Esophagus muscularis mucosa (tissue), 4 donors: ENCODE measurements around the gene ARHGAP5. TPM values are rescaled to one million over a fixed set of nuclear protein-coding genes. Genes with fewer than 3 reads are reported as not detected.

Experiments used
- DNase-seq: peaks from one replicate; pipeline ENCODE4 v3.0.0-alpha.2; 2017; ENCODE audit errors: extremely low spot score
- H3K27ac ChIP-seq, 4 donors: fragments of 200-600 bp; sonication (generic); replicated peaks in 1 of 4; 1 replicate in 3 of 4; 2 replicates in 1 of 4; pipeline ENCODE4 v1.5.1; 2016 to 2019; ENCODE audit warnings: mild to moderate bottlenecking in 1 of 4
- H3K27me3 ChIP-seq, 4 donors: fragments of 200-600 bp; sonication (generic); one replicate each; pipeline versions ENCODE4 v1.5.1 to v1.6.0; 2016 to 2019
- H3K36me3 ChIP-seq, 4 donors: fragments of 200-600 bp; sonication (generic); one replicate each; pipeline ENCODE4 v1.5.1; 2016 to 2019
- H3K4me1 ChIP-seq, 4 donors: fragments of 200-600 bp; sonication (generic); one replicate each; pipeline ENCODE4 v1.5.1; 2016 to 2019
- H3K4me3 ChIP-seq, 4 donors: fragments of 200-600 bp; sonication (generic); 1 replicate in 2 of 4; 2 replicates in 2 of 4; pipeline ENCODE4 v1.5.1; 2016 to 2019; ENCODE audit warnings: mild to moderate bottlenecking in 4 of 4, moderate library complexity in 1 of 4
- H3K9me3 ChIP-seq, 4 donors: fragments of 200-600 bp; sonication (generic); 1 replicate in 3 of 4; 2 replicates in 1 of 4; pipeline ENCODE4 v1.5.1; 2016 to 2019
- CTCF ChIP-seq, 3 experiments: fragments of 200-600 bp in 2 of 3; fragments of 450-650 bp in 1 of 3; sonication (generic) in 2 of 3; IDR thresholded peaks; one replicate each; pipeline ENCODE4 v1.5.1; 2017 to 2019; ENCODE audit warnings: antibody characterized with exemption in 3 of 3, mild to moderate bottlenecking in 2 of 3, moderate library complexity in 1 of 3
- EP300 ChIP-seq: sonication (generic); formaldehyde crosslinking; IDR thresholded peaks from one replicate; pipeline ENCODE4 v1.6.1; 2017; ENCODE audit warnings: antibody characterized with exemption
- POLR2A ChIP-seq: fragments of 450-650 bp; IDR thresholded peaks from one replicate; pipeline ENCODE4 v1.6.1; 2017; ENCODE audit warnings: antibody characterized with exemption, moderate library complexity, mild to moderate bottlenecking, low read depth
- POLR2AphosphoS5 ChIP-seq, 2 donors: sonication (generic); formaldehyde crosslinking; IDR thresholded peaks; one replicate each; pipeline ENCODE4 v1.6.1; 2017; ENCODE audit warnings: antibody characterized with exemption in 2 of 2
- WGBS: methylation state at CpG from one replicate; pipeline ENCODE4 v1.1.5; 2018; 5-methylcytosine and 5-hydroxymethylcytosine counted together
- intact Hi-C: fragments of 100-400 bp; cut with DNase I; formaldehyde crosslinking; loops from one replicate; pipeline ENCODE4 v1.15.1; 2023
- total RNA-seq, 4 donors: library from RNA; depleted of rRNA; stranded (reverse); fragments of >200 nt; gene quantifications; one replicate each; pipeline versions ENCODE4 v1.1.0 to v1.2.1, GENCODE V29; 2016

The ARHGAP5 gene
- total RNA-seq, 4 donors from 2014 or later, result 171 to 223 (median 196) TPM

- Histone ChIP-seq H3K4me1 (peaks cover 29 to 81% (median 72%) of the 10 kb centered on the region in 4 donors), H3K36me3 (no peaks in the 10 kb centered on the region), H3K27ac (no peak overlapping the region), H3K4me3 (no peak overlapping the region), H3K9me3 (no peaks in the 10 kb centered on the region), H3K27me3 (no peaks in the 10 kb centered on the region)
- intact Hi-C loops, result no loop called here
- TF ChIP-seq POLR2AphosphoS5 (IDR thresholded peaks at IDR 0.05), result no peak
- no peak for TF ChIP-seq POLR2A
- TF ChIP-seq CTCF (IDR thresholded peaks at IDR 0.05), result no peak
- TF ChIP-seq EP300, result no peak
- no peak for DNase-seq
- WGBS, result 89% methylated on average over 7 of the region's 7 CpGs
Observed at GRCh38 chr14:32081901-32082300, 4.8 kb downstream of the ARHGAP5 start.

- Histone ChIP-seq H3K27me3 (no peaks in the 10 kb centered on the region), H3K27ac (no peak overlapping the region), H3K4me3 (no peak overlapping the region), H3K9me3 (no peaks in the 10 kb centered on the region), H3K4me1 (peaks cover 39 to 92% (median 84%) of the 10 kb centered on the region in 4 donors), H3K36me3 (no peaks in the 10 kb centered on the region)
- intact Hi-C loops, result no loop called here
- DNase-seq, result no peak
- TF ChIP-seq POLR2A, result no peak
- TF ChIP-seq POLR2AphosphoS5 (IDR thresholded peaks at IDR 0.05), result no peak
- no peak for TF ChIP-seq EP300
- no peak for TF ChIP-seq CTCF (IDR thresholded peaks at IDR 0.05)
Observed at GRCh38 chr14:32083315-32083624, 6.2 kb downstream of the ARHGAP5 start.

- Histone ChIP-seq H3K27me3 (no peaks in the 10 kb centered on the region), H3K36me3 (no peaks in the 10 kb centered on the region), H3K9me3 (no peaks in the 10 kb centered on the region), H3K4me1 (peaks cover 39 to 92% (median 84%) of the 10 kb centered on the region in 4 donors), H3K27ac (no peak overlapping the region), H3K4me3 (no peak overlapping the region)
- TF ChIP-seq POLR2AphosphoS5 (IDR thresholded peaks at IDR 0.05) (no peak), POLR2A (no peak), CTCF (IDR thresholded peaks at IDR 0.05) (no peak), EP300 (no peak)
- intact Hi-C loops, result no loop called here
- no peak for DNase-seq
Observed at GRCh38 chr14:32083789-32084188, 6.7 kb downstream of the ARHGAP5 start.

GRCh38 chr14:32085182-32085844, 8.2 kb downstream of the ARHGAP5 start:
- intact Hi-C loops, result no loop called here
- no peaks in the 10 kb centered on the region for H3K9me3 ChIP-seq
- no peak overlapping the region for H3K4me3 ChIP-seq
- DNase-seq, result no peak
- no peak overlapping the region for H3K27ac ChIP-seq
- no peaks in the 10 kb centered on the region for H3K27me3 ChIP-seq
- WGBS, result 93% methylated on average over 3 of the region's 3 CpGs
- peaks cover 32 to 87% (median 69%) of the 10 kb centered on the region in 4 donors for H3K4me1 ChIP-seq
- TF ChIP-seq EP300 (no peak), POLR2A (no peak), POLR2AphosphoS5 (IDR thresholded peaks at IDR 0.05) (no peak), CTCF (IDR thresholded peaks at IDR 0.05) (no peak)
- peaks cover 0 to under 1% (median 0%) of the 10 kb centered on the region in 4 donors for H3K36me3 ChIP-seq

GRCh38 chr14:32085845-32086383, 8.8 kb downstream of the ARHGAP5 start:
- no peak overlapping the region for H3K27ac ChIP-seq
- H3K9me3 ChIP-seq, result no peaks in the 10 kb centered on the region
- no peaks in the 10 kb centered on the region for H3K27me3 ChIP-seq
- peaks cover 32 to 82% (median 65%) of the 10 kb centered on the region in 4 donors for H3K4me1 ChIP-seq
- no peak for DNase-seq
- WGBS, result 66% methylated on average over 2 of the region's 2 CpGs
- TF ChIP-seq POLR2A (no peak), EP300 (no peak), POLR2AphosphoS5 (IDR thresholded peaks at IDR 0.05) (no peak), CTCF (IDR thresholded peaks at IDR 0.05) (no peak)
- intact Hi-C loops, result no loop called here
- H3K36me3 ChIP-seq, result peaks cover 3 to 6% (median 6%) of the 10 kb centered on the region in 4 donors
- no peak overlapping the region for H3K4me3 ChIP-seq
